ENCODE results near the gene SCAF4. TPM values are rescaled to one million over a fixed set of nuclear protein-coding genes. Genes with fewer than 3 reads are reported as not detected.
"Not testable (repeated sequence)": the region's sequence is repeated elsewhere in the genome, so short reads cannot be mapped to it uniquely, and the experiment has no call there.

SCAF4 gene
- total and polyA plus RNA-seq, 10 of the 15 experiments (the other 5 are each of a cell fraction or from before 2014, with no cell fraction given) = 4.3 to 49.3 (median 16.0) TPM

- DNase-seq (ENCODE audit: low read depth, low spot score) (no peak), FAIRE-seq (no peak), ATAC-seq (no peak)
- Histone ChIP-seq H3K4me2 (ENCODE audit: control insufficient read depth, insufficient read depth) (no peak overlapping the region), H3K79me2 (ENCODE audit: control insufficient read depth, insufficient read depth, low read length) (no peaks in the 10 kb centered on the region), H3K9ac (ENCODE audit: control insufficient read depth, insufficient read depth, low read length) (no peak overlapping the region), H3K9me3 (replicated peaks; ENCODE audit: control insufficient read depth, insufficient read depth, low read length) (no peaks in the 10 kb centered on the region; the same call in none of the 3 replicates), H4K20me1 (ENCODE audit: control insufficient read depth, insufficient read depth) (no peaks in the 10 kb centered on the region), H3K27ac (ENCODE audit: control insufficient read depth, insufficient read depth) (no peak overlapping the region), H3K27me3 (replicated peaks in 1 of 2; ENCODE audit: control insufficient read depth in 2 of 2, insufficient read depth in 2 of 2, low read length in 1 of 2) (no peaks in the 10 kb centered on the region), H3K4me1 (ENCODE audit: control insufficient read depth, insufficient read depth, low read length) (no peaks in the 10 kb centered on the region), H3K4me3 (no peak overlapping the region), H3K36me3 (ENCODE audit: control insufficient read depth in 2 of 2, insufficient read depth in 2 of 2, low read length in 1 of 2) (no peaks in the 10 kb centered on the region), H2AFZ (ENCODE audit: control insufficient read depth, low read depth, low read length) (no peak overlapping the region)
- ChIA-PET RAD21 (ENCODE audit: unreplicated experiment) (no interaction called here), SMC1A (ENCODE audit: uncharacterized antibody, unreplicated experiment) (interaction anchor here (0.8 kb wide), 1 partner anchor 45 kb away, joined by 3 read pairs; no protein-coding TSS in a partner anchor), CTCF (no interaction called here), POLR2A (no interaction called here)
- in situ Hi-C loops (cut with MboI) = no loop called here
- TF ChIP-seq ATF3 (IDR thresholded peaks at IDR 0.05; ENCODE audit: borderline replicate concordance, extremely low read depth, low read depth, low read length) (no peak), EED (IDR thresholded peaks at IDR 0.05; ENCODE audit: low read depth) (no peak), FOS (IDR thresholded peaks at IDR 0.05; ENCODE audit: borderline replicate concordance, extremely low read depth, insufficient read length) (no peak), IKZF2 (IDR thresholded peaks at IDR 0.05) (no peak), ETV6 (conservative IDR thresholded peaks at IDR 0.05 in 1 of 2, IDR thresholded peaks at IDR 0.05 in 1 of 2; ENCODE audit: borderline replicate concordance in 1 of 2, low read depth in 1 of 2) (no peak), ZNF207 (IDR thresholded peaks at IDR 0.05; ENCODE audit: borderline replicate concordance) (no peak), CREM (IDR thresholded peaks at IDR 0.05; ENCODE audit: low read depth) (no peak), ZZZ3 (IDR thresholded peaks at IDR 0.05; ENCODE audit: control insufficient read depth, insufficient read length, low read depth) (no peak), MTA3 (IDR thresholded peaks at IDR 0.05; ENCODE audit: borderline replicate concordance, low read length) (no peak), CHD2 (IDR thresholded peaks at IDR 0.05; ENCODE audit: borderline replicate concordance, low read depth, low read length) (no peak), RCOR1 (conservative IDR thresholded peaks at IDR 0.05; ENCODE audit: low read depth, low read length) (no peak)
- WGBS (ENCODE audit: insufficient coverage, insufficient replicate concordance, low lambda C conversion rate, missing lambda C conversion rate) = 81% methylated on average over 5 of the region's 5 CpGs
- BruUV-seq (replicated peaks) = no TSS peak
- intact Hi-C loops (cut with micrococcal nuclease; ENCODE audit: unreplicated experiment) = no loop called here
Measured at GRCh38 chr21:31741116-31741515, 9.2 kb upstream of the SCAF4 start.

- in situ Hi-C loops (cut with MboI); FAIRE-seq; intact Hi-C loops (cut with micrococcal nuclease; ENCODE audit: unreplicated experiment); H3K27ac ChIP-seq (ENCODE audit: control insufficient read depth, insufficient read depth); H2AFZ ChIP-seq (ENCODE audit: control insufficient read depth, low read depth, low read length); BruUV-seq (replicated peaks); DNase-seq (ENCODE audit: low read depth, low spot score); H3K79me2 ChIP-seq (ENCODE audit: control insufficient read depth, insufficient read depth, low read length); H3K4me3 ChIP-seq; H3K36me3 ChIP-seq (ENCODE audit: control insufficient read depth in 2 of 2, insufficient read depth in 2 of 2, low read length in 1 of 2); H3K9ac ChIP-seq (ENCODE audit: control insufficient read depth, insufficient read depth, low read length); H3K4me2 ChIP-seq (ENCODE audit: control insufficient read depth, insufficient read depth); POLR2A ChIA-PET; H4K20me1 ChIP-seq (ENCODE audit: control insufficient read depth, insufficient read depth); ATAC-seq; H3K9me3 ChIP-seq (replicated peaks; ENCODE audit: control insufficient read depth, insufficient read depth, low read length); H3K27me3 ChIP-seq (replicated peaks in 1 of 2; ENCODE audit: control insufficient read depth in 2 of 2, insufficient read depth in 2 of 2, low read length in 1 of 2): not testable (repeated sequence)
- H3K4me1 ChIP-seq (ENCODE audit: control insufficient read depth, insufficient read depth, low read length) = peaks cover 15% of the 10 kb centered on the region
- ChIA-PET SMC1A (ENCODE audit: uncharacterized antibody, unreplicated experiment) (interaction anchor here (0.6 to 0.9 kb wide), 2 partner anchors 43 to 338 kb away, joined by 3 to 6 read pairs; no protein-coding TSS in a partner anchor), CTCF (interaction anchor here (1.1 kb wide), 1 partner anchor 12 kb away, joined by 3 read pairs; no protein-coding TSS in a partner anchor), RAD21 (ENCODE audit: unreplicated experiment) (interaction anchor here (1.7 kb wide), 1 partner anchor 48 kb away, joined by 3 read pairs; no protein-coding TSS in a partner anchor)
- 85% methylated on average over 7 of the region's 8 CpGs for WGBS (ENCODE audit: insufficient coverage, insufficient replicate concordance, low lambda C conversion rate, missing lambda C conversion rate)
Measured at GRCh38 chr21:31737586-31738397, 5.9 kb upstream of the SCAF4 start.
